ENCODE measurements around the gene DDX21.
"Not testable (repeated sequence)": the region's sequence is repeated elsewhere in the genome, so short reads cannot be mapped to it uniquely, and the experiment has no call there.

DDX21 gene

DNA sequence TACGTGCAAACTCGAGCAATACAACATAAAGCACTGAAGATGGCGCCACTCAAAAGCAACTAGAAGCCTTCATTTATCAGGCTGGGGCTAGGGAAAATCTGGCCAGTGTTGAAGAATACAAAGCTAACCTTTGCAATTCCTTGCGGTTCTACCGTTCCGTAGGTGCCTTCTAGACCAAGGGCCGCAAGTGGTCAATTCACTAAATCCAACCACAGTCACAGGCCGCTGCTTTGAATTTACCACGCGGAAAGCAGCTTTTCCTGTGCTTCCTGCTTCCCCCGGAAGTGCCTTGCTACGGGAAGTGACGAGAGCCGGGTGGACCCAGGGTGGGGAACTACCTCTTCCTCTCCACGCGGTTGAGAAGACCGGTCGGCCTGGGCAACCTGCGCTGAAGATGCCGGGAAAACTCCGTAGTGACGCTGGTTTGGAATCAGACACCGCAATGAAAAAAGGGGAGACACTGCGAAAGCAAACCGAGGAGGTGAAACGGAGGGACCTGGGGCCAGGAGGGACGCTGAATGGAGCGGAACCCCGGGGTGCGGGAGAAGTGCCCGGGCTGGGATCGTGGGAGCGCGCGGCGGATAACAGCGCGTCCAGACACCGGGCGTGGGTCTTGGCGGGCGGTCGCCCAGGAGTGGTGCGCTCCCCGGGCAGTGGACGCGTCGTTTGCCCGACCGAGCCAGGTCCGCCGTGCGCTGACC, at the start of gene DDX21:
Gene DDX21, plus strand, starts transcription at position 339 of the 701 bp plus-strand sequence. Its CDS starts 56 bp downstream, at position 395.
- FAIRE-seq: no peak

DNA sequence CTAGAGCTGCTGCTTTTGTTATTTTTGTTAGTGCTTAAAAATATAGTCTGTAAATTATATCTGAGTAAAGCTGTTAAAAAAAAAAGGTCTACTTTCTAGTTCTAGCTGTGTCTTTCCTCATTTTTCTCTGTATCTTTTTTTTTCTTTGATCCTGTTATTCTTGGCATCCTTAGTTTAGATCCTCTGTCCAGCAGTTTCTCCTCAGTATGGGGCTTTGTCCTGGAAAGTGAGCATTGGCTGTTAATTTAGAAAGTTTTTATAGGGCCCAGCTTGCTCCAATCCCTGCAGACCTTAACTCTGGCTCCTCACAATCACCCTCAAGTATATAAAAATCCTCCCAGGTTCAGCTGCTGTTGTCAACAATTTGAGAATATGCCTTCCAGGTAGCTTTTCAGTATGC, 31.4 kb upstream of the DDX21 start:
- no peak for FAIRE-seq

DNA sequence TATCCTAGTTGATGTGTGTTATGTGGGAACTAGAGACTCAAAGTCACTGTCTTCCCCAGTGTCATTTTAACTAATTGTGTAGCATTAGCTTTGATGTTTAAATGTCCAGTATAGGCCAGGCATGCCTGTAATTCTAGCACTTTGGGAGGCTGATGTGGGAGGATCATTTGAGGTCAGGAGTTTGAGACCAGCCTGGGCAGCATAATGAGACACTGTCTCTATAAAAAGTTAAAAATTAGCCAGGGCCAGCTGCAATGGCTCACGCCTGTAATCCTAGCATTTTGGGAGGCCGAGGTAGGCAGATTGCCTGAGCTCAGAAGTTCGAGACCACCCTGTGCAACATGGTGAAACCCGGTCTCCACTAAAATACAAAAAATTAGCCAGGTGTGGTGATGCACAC, 30.5 kb upstream of the DDX21 start:
- FAIRE-seq: no peak

GRCh38 chr10:68929157-68929556, 26.8 kb upstream of the DDX21 start:
- not testable (repeated sequence) for FAIRE-seq

- FAIRE-seq: not testable (repeated sequence)
Measured at GRCh38 chr10:68929888-68930287, 26.1 kb upstream of the DDX21 start.

- FAIRE-seq: not testable (repeated sequence)
Measured at GRCh38 chr10:68932860-68933259, 23.1 kb upstream of the DDX21 start.

DNA sequence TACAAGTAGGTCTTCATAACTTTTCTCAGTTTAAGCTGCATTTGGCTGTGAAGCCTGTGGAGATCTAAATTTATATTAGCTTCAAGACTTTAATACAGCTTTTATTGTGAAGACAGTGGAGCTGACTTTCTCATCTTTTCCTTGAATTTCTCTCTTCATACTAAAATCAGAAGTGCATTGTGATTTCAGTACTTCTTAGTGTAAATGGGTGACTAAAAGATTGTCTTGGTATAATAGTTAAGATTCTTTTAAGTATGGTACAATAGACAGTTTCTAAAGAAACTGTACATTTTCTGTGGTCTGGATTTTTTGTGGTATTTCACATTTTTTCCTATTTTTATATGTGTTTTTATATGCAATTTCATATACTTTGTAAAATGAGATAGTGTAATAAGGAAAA, 21.0 kb upstream of the DDX21 start:
- FAIRE-seq: peak; percentile 61

DNA sequence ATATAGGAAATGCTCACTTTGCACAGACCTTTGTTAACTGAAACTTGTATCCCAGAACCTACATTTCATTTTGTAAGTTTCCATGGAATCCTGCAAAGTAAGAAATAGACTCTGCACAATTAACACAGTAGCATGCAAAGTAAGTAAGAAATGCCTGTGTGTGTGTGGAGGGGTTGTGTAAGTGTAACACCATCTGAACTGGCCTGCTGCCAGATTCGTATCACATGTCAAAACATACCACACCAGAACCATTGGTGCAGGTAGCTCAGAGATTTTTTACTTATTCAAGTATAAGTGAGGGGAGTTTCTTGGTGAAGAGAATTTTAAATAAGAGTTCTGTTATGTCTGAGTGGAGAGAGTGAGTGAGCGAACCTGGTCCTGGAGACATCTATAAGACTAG, 17.9 kb upstream of the DDX21 start:
- FAIRE-seq: no peak

DNA sequence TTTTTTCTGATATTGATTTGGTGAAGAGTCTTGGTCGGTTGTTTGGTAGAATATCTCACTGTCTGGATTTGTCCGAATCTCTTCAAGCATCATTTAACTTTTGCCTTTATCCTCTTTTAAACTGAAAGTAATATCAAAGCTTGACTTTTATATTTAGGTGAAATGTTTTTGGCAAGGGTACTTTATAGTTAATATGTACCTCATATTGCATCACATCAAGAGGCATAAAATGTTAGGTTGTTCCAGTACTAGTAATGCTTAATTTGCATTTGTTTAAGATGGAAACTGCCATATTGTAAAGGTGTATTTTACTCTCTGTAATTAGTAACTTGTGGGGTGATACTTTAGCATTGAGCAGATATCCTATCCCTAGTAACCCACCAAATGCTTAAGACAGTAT, 17.1 kb upstream of the DDX21 start:
- no peak for FAIRE-seq

DNA sequence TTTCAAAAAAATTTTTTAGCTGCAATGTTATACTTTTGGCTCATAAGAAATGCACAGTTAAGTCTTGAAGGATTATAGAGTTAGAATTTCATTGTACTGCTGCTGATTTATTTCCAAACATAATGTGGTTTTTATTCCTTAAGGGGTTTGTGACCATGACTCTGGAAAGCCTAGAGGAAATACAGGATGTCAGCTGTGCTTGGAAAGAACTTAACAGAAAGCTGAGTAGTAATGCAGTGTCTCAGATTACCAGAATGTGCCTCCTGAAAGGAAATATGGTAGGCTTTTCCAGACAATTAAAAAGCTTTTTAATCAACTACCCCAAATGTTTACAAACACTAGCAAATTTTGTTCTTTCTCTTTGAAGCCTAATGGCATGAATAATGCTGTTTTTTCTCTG, 15.1 kb upstream of the DDX21 start:
- FAIRE-seq: not testable (repeated sequence)

GRCh38 chr10:68950598-68950997, 5.4 kb upstream of the DDX21 start:
- FAIRE-seq: no peak

DNA sequence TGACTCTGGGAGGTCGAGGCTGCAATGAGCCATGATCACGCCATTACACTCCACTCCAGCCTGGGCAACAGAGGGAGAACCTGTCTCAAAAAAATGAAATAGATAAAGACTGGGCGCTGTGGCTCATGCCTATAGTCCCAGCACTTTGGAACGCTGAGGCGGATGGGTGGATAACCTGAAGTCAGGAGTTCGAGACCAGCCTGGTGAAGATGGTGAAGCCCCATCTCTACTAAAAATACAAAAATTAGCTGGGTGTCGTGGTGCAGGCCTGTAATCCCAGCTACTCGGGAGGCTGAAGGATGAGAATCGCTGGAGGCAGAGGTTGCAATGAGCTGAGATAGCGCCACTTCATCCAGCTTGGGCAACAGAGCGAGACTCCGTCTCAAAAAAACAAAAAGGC, 1.1 kb upstream of the DDX21 start:
- no peak for FAIRE-seq

DNA sequence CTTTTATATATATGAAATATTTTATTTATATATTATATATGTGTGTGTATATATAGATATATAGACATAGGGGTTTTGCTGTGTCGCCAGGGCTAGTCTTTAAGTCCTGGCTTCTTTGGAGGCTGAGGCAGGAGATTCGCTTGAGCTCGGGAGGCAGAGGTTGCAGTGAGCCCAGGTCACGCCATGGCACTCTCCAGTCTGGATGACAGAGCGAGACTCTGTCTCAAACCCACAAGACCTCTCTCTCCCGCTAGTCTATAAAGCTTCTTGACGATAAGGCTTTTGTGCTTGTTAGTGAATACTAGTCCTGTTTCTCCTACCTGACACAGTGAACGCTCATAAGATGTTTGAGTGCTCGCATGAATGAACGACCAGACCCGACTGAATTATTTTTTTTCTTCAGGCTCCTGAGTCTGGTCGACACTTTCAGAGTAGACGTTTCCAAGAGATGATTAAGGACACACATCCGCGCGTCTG, 577 bp upstream of the DDX21 start:
- no peak for FAIRE-seq

- FAIRE-seq: no peak
Measured at GRCh38 chr10:68957284-68957615, 1.3 kb downstream of the DDX21 start.

DNA sequence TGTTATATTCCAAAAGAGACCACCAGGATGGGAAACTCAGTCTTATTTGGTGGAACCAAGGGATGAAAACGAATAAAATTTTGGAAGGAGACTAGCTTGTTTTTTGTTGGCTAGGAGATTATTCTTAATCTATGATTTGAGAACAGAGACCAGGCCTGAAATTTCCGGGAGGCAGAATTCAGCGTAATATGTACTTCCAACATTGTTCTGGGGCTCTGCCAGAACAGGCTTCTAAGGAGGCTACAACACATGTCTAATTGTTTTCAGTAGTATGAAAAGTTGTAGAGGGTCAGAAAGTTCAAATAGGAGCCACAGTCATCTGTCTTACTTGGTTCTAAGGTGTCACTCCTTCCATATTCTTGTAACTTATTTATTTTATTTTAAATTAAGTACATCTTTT, 1.7 kb downstream of the DDX21 start:
- no peak for FAIRE-seq

- FAIRE-seq: no peak
Measured at GRCh38 chr10:68959695-68960527, 3.9 kb downstream of the DDX21 start.

DNA sequence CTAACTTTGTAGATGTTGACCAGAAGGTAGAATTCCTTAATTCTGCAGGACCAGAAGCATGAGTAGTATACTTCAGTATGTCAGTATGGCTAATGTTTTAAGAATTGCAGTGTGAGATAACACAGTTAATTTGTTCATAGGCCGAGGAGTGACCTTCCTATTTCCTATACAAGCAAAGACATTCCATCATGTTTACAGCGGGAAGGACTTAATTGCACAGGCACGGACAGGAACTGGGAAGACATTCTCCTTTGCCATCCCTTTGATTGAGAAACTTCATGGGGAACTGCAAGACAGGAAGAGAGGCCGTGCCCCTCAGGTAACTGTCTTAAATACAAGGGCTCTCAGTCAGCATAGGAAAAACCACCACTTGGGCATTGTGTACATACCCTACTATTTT, 7.2 kb downstream of the DDX21 start:
- FAIRE-seq: no peak

DNA sequence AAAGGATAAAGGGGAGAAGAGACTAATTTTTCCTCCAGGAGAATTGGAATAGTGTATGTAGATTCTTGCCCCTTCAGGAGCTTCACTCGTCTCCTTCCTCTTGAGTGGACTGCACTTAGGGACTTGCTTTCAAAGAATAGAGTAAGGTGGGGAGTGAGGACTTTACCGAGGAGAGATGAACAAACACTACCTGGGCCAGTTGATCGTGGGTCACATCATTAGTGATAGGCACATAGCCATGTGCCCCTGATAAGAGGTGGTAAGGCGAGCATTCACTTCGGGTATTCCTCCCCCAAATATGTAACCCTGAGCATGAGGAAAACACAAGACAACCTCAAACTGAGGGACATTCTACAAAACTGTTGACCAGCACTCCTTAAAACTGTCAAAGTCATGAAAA, 18.0 kb downstream of the DDX21 start:
- no peak for FAIRE-seq

DNA sequence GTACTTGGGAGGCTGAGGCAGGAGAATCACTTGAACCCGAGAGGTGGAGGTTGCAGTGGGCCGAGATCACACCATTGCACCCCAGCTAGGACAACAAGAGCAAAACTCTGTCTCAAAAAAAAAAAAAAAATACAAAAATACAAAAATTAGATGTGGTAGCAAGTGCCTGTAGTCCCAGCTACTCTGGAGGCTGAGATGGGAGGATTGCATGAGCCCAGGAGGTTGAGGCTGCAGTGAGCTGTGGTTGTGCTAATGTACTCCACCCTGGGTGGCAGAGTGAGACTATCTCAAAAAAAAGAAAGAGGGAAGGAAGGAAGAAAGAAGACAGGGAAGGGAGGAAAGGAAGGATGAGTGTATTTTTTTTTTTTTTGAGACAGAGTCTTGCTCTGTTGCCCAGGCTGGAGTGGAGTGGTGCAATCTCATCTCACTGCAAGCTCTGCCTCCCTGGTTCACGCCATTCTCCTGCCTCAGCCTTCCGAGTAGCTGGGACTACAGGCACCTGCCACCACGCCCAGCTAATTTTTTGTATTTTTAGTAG, 20.0 kb downstream of the DDX21 start:
- not testable (repeated sequence) for FAIRE-seq

DNA sequence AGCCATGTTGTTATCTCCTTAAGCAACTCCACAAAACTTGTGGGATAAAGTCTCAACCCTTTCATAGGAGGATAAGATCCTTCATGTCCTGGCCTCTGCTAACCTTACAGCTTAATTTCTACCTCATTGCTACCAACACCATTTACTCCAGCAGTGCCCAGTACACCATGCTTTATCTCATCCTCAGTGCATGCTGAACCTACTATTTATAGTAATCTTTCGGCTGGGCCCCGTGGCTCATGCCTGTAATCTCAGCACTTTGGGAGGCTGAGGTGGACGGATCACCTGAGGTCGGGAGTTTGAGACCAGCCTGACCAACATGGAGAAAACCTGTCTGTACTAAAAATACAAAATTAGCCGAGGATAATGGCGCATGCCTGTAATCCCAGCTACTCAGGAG, 23.8 kb downstream of the DDX21 start:
- FAIRE-seq: not testable (repeated sequence)

DNA sequence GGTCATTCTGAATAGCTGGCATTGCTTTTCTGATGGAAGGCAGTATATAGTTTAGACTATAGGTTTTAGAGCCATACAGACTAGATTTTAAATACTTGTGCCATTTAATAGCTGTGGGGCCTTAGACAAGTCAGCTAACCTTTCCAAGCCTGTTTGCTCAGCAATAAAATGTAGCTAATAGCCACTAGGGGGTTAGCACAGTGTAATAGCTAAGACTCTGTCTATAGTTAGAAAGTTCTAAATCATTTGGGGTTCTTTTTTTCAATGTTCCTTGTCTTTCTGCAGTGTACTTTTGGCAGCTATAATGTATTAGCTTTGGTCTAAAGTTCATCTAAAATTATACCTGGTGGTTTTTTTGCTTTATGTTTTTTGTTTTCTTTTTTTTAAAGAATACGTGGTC, 25.1 kb downstream of the DDX21 start:
- no peak for FAIRE-seq

DNA sequence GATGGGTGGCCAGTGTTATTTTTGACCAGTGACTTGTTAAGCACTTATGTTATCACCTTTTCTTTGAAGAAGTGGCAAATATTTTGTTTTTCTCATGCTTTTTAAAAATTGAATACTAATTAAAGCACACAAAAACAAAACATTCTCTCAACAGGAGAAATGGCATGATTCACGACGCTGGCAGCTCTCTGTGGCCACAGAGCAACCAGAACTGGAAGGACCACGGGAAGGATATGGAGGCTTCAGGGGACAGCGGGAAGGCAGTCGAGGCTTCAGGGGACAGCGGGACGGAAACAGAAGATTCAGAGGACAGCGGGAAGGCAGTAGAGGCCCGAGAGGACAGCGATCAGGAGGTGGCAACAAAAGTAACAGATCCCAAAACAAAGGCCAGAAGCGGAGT, 26.4 kb downstream of the DDX21 start:
- FAIRE-seq: no peak

- no peak for FAIRE-seq
Measured at GRCh38 chr10:68987611-68988010, 31.6 kb downstream of the DDX21 start.
